Calu3 (cell line): Measurements from ENCODE around the gene CASS4. TPM values are rescaled to one million over a fixed set of nuclear protein-coding genes. Genes with fewer than 3 reads are reported as not detected.
"Not testable (repeated sequence)": the region's sequence is repeated elsewhere in the genome, so short reads cannot be mapped to it uniquely, and the experiment has no call there.

Source experiments
- BruUV-seq: library from RNA; stranded (reverse); fragments of 400-500 nt; replicated peaks from 2 replicates; lab custom pipeline; 2021; lab: Mats Ljungman, UMichigan
- CTCF ChIA-PET: fragments of 300-600 bp; sonication (Branson Sonifier 250); formaldehyde crosslinking; loops from one replicate; lab custom pipeline; 2022; ENCODE audit warnings: antibody characterized with exemption; lab: Charles Lee
- DNase-seq: peaks from one replicate; pipeline ENCODE4 v3.0.0; 2022
- H3K27ac Mint-ChIP-seq: one replicate; pipeline ENCODE4 v1.8.0; 2022; ENCODE audit warnings: mixed read lengths; ENCODE audit not compliant: unreplicated experiment
- H3K27me3 Mint-ChIP-seq: one replicate; pipeline ENCODE4 v1.8.0; 2022; ENCODE audit warnings: mixed read lengths; ENCODE audit not compliant: unreplicated experiment
- H3K36me3 Mint-ChIP-seq: one replicate; pipeline ENCODE4 v1.8.0; 2022; ENCODE audit warnings: mild to moderate bottlenecking, moderate library complexity, mixed read lengths; ENCODE audit not compliant: insufficient read depth, unreplicated experiment
- H3K4me1 Mint-ChIP-seq: one replicate; pipeline ENCODE4 v1.8.0; 2022; ENCODE audit warnings: mild to moderate bottlenecking, low read depth, mixed read lengths; ENCODE audit not compliant: unreplicated experiment
- H3K4me3 Mint-ChIP-seq: one replicate; pipeline ENCODE4 v1.8.0; 2022; ENCODE audit warnings: mild to moderate bottlenecking, low read depth, moderate library complexity, mixed read lengths; ENCODE audit not compliant: unreplicated experiment
- H3K9me3 Mint-ChIP-seq: one replicate; pipeline ENCODE4 v1.8.0; 2022; ENCODE audit warnings: low read depth, mixed read lengths; ENCODE audit not compliant: unreplicated experiment
- intact Hi-C: fragments of 100-400 bp; cut with micrococcal nuclease; formaldehyde crosslinking; loops from one replicate; pipeline ENCODE4 v1.10.0; 2022; ENCODE audit not compliant: unreplicated experiment
- total RNA-seq: library from RNA; stranded (reverse); gene quantifications from 2 replicates; pipeline ENCODE4 v1.2.3, GENCODE V29; 2022
- TF ChIP-seq, protein P1 (sequence below): fragments of 200-600 bp; IDR thresholded peaks from one replicate; pipeline ENCODE4 v1.8.0; 2022; ENCODE audit warnings: antibody characterized with exemption; ENCODE audit not compliant: unreplicated experiment

CASS4 gene
- total RNA-seq, 1 experiment from 2014 or later: 0.24 TPM

DNA sequence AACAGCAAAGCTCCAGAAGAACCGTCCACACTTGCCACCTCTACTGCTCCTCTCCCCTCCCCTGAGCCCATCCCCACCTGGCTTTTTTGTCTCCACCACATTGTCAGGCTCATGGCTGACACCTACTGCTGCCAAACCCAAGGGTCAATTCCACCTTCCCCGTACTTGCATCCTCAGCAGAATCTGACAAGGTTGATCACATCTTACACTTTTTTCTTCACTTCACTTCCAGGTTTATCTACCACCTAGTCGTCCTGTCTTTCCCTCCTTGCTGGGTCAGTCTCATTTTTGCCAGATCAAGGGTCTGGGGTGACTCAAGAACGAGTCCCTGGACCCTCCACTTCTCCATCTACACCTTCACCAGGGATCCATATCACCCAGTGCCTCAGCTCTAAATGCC, 23.2 kb upstream of the CASS4 start:
- no TSS peak for BruUV-seq
- Mint-ChIP-seq H3K36me3 (peaks cover 22% of the 10 kb centered on the region), H3K4me1 (peaks cover 19% of the 10 kb centered on the region), H3K27ac (no peak overlapping the region), H3K4me3 (no peak overlapping the region), H3K9me3 (no peaks in the 10 kb centered on the region), H3K27me3 (no peaks in the 10 kb centered on the region)
- TF ChIP-seq, protein P1, sequence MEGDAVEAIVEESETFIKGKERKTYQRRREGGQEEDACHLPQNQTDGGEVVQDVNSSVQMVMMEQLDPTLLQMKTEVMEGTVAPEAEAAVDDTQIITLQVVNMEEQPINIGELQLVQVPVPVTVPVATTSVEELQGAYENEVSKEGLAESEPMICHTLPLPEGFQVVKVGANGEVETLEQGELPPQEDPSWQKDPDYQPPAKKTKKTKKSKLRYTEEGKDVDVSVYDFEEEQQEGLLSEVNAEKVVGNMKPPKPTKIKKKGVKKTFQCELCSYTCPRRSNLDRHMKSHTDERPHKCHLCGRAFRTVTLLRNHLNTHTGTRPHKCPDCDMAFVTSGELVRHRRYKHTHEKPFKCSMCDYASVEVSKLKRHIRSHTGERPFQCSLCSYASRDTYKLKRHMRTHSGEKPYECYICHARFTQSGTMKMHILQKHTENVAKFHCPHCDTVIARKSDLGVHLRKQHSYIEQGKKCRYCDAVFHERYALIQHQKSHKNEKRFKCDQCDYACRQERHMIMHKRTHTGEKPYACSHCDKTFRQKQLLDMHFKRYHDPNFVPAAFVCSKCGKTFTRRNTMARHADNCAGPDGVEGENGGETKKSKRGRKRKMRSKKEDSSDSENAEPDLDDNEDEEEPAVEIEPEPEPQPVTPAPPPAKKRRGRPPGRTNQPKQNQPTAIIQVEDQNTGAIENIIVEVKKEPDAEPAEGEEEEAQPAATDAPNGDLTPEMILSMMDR: no peak
- intact Hi-C loops: no loop called here
- CTCF ChIA-PET: no interaction called here
- no peak for DNase-seq

DNA sequence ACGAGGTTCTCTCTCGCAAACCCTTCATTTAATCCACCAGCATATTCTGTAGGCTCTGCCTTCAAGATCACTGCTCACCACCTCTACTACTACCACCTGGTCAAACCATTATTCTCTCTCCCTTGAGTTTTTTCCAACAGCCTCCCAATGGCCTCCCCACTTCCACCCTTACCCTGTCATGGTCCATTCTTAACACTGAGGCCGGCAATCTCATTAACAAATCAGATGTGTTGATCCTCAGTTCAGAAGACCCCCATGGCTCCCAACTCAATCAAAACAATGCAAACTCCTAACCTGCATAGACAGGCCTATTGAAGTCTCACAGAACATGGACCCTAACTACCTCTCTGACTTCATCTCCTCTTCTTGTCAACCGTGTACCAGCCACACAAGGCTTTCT, 22.3 kb upstream of the CASS4 start:
- H3K9me3 Mint-ChIP-seq: no peaks in the 10 kb centered on the region
- TF ChIP-seq, protein P1: no peak

DNA sequence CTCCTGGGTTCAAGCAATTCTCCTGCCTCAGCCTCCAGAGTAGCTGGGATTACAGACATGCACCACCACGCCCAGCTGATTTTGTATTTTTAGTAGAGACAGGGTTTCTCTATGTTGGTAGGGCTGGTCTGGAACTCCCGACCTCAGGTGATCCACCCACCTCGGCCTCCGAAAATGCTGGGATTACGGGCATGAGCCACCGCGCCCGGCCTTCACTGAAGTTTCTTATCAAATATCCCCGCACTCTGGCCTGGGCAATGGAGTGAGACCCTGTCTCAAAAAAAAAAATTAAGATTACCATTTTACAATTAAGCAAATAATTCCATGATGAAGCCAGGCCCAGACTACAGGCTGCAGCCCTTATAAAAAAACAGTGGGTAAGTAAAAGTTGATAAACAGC, 21.7 kb upstream of the CASS4 start:
- Mint-ChIP-seq H3K4me1 (peaks cover 26% of the 10 kb centered on the region), H3K36me3 (peaks cover 14% of the 10 kb centered on the region)
- BruUV-seq, H3K27me3 Mint-ChIP-seq, H3K9me3 Mint-ChIP-seq, H3K27ac Mint-ChIP-seq, CTCF ChIA-PET, DNase-seq, H3K4me3 Mint-ChIP-seq: not testable (repeated sequence)
- intact Hi-C loops: loop anchor here (5.0 kb wide), 1 partner anchor 33 kb away; the partner anchor contains the start of gene FAM210B

More for the DNA sequence above, 22.3 kb upstream of the CASS4 start:
- H3K27ac Mint-ChIP-seq: no peak overlapping the region
- peaks cover 20% of the 10 kb centered on the region for H3K4me1 Mint-ChIP-seq
- intact Hi-C loops: loop anchor here (5.0 kb wide), 1 partner anchor 33 kb away; the partner anchor contains the start of gene FAM210B
- no TSS peak for BruUV-seq
- no peak for DNase-seq
- peaks cover 18% of the 10 kb centered on the region for H3K36me3 Mint-ChIP-seq
- CTCF ChIA-PET: no interaction called here
- no peak overlapping the region for H3K4me3 Mint-ChIP-seq
- no peaks in the 10 kb centered on the region for H3K27me3 Mint-ChIP-seq

DNA sequence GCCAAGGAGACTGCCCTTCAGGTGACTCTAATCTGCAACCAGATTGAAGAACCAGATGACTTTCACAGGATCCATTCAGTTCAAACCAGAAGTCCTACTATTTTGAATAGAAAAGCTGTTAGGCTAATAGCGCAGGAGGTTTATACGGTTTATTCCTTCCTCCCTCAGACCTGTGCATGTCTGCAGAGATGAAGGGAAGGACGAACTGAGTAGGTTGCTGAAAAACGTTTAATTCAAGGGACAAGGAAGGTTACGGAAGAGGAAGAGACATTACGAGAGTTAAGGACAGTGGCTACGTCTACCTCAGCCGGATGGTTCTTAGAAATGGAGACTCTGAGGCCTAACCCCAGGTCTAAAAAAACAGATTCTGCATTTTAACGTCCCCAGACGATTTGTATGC, 21.0 kb upstream of the CASS4 start:
- BruUV-seq: TSS peak; percentile 90
- Mint-ChIP-seq H3K27ac (no peak overlapping the region), H3K4me1 (peaks cover 26% of the 10 kb centered on the region), H3K9me3 (no peaks in the 10 kb centered on the region), H3K36me3 (peaks cover 14% of the 10 kb centered on the region), H3K4me3 (no peak overlapping the region), H3K27me3 (no peaks in the 10 kb centered on the region)
- CTCF ChIA-PET: interaction anchor here (0.5 to 0.6 kb wide), 2 partner anchors 32 to 170 kb away, joined by 3 to 5 read pairs; partner anchors contain the start of gene FAM210B
- TF ChIP-seq, protein P1: no peak
- intact Hi-C loops: loop anchor here (5.0 kb wide), 1 partner anchor 34 kb away; the partner anchor contains the start of gene FAM210B
- DNase-seq: no peak

DNA sequence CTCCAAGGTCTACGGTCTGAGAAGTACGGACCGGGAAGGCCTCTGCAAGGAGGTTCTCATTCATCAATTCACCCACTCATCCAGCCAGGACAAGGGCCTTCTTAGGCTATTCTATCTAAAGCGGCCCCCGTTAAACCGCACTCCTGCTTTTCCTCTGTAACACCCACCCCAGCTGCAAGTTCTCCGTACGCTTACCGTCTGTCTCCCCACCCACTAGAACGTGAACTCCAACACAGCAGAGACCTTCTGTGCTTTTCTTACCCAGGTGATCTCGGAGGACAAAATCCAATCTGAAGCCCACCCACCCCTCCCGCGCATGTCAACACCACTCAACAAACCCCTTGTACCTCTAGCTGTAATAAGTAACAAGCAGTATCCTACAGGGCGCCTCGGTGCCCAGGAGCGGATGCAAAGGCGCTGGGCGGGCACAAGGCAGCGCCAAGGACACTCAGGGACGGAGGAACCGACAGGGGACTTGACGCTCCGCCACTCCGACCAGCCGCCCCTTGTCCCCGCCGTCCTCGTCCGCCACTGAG, 20.4 kb upstream of the CASS4 start:
- Mint-ChIP-seq H3K9me3 (no peaks in the 10 kb centered on the region), H3K27ac (no peak overlapping the region), H3K4me1 (peaks cover 26% of the 10 kb centered on the region), H3K27me3 (no peaks in the 10 kb centered on the region), H3K36me3 (peaks cover 17% of the 10 kb centered on the region), H3K4me3 (no peak overlapping the region)
- TF ChIP-seq, protein P1: no peak
- no TSS peak for BruUV-seq
- CTCF ChIA-PET: interaction anchor here (0.5 to 1.3 kb wide), 6 partner anchors 33 to 189 kb away, joined by 3 to 5 read pairs (median 3); partner anchors contain the start of gene FAM210B
- intact Hi-C loops: loop anchor here (5.0 kb wide), 1 partner anchor 34 kb away; the partner anchor contains the start of gene FAM210B
- DNase-seq: no peak
